ENCODE results near the gene ADM5.
"Not testable (repeated sequence)": the region's sequence is repeated elsewhere in the genome, so short reads cannot be mapped to it uniquely, and the experiment has no call there.

The ADM5 gene

DNA sequence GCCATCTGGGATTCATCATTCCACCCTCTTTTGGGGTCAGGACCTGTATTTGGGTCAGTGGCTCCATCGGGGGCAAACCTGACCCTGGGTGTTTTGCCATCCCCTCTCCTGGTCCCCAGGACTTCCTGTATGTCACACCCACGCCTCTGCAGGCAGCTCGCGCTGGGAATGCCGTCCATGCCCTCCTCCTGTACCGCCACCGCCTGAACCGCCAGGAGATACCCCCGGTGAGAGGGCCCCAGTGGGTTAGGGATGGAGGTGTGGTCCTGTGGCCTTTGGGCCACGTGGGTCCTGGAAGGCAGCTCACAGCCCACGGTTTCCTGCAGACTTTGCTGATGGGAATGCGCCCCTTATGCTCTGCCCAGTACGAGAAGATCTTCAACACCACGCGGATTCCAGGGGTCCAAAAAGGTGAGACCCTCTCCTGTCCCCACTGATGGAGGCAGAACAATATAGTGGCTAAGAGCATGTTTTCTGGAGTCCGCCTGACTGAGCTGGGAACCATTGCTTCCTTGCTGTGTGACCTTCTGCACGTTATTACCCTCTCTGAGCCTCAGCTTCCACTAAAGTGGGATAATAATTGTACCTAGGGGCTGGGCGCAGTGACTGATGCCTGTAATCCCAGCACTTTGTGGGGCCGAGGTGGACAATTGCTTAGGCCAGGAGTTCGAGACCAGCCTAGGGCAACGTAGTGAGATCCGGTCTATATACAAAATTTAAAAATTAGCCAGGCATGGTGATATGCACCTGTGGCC lies 15.7 kb downstream of the ADM5 start:
- no peak for DNase-seq

DNA sequence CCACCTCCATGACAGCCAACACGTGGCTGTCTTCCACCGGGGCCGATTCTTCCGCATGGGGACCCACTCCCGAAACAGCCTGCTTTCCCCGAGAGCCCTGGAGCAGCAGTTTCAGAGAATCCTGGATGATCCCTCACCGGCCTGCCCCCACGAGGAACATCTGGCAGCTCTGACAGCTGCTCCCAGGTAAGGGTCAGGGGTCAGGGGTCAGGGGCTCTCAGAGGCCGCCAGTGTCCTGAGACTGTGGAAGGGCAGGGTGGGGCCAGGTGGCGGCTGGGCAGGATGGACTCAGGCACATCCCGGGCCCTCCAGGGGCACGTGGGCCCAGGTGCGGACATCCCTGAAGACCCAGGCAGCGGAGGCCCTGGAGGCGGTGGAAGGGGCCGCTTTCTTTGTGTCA lies 16.5 kb downstream of the ADM5 start:
- no peak for DNase-seq

DNA sequence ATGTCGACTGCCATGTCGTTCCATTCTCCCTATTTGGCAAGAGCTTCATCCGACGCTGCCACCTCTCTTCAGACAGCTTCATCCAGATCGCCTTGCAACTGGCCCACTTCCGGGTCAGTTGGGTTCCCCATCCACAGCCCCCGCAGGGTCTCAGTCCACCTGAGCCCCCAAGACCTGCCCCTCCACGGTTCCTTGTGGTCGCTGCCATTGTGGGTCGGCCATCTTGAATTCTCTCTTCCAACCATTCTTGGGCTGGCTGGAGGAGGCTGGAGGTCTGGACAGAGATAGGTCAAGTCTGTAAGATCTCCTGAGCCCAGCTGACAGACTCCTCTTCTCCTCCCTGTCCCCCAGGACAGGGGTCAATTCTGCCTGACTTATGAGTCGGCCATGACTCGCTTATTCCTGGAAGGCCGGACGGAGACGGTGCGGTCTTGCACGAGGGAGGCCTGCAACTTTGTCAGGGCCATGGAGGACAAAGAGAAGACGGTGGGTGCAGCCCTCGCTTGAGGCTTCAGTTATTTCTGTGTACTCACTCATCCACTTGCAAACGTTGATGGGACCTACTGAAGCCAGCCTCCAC lies 21.1 kb downstream of the ADM5 start:
- DNase-seq: no peak

DNA sequence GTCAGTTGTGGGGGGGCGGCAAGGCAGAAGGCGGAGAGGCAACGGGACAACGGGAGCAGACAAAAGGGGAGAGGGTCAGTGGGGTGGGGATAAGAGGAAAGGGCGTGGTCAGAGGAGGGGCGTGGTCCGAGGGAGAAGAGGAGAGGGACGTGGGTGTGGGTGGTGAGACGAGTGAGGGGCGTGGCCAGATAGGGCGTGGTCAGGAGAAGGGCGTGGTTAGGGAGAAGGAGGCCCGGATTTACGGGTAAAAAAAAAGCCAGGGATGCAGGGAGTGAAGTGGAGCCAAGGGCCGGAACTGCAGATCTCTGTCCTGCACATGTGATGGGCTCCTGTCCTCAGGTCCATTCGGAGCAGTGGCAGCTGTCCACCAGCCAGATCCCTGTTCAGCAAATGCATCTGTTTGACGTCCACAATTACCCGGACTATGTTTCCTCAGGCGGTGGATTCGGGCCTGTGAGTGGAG lies 23.0 kb downstream of the ADM5 start:
- DNase-seq: no peak

DNA sequence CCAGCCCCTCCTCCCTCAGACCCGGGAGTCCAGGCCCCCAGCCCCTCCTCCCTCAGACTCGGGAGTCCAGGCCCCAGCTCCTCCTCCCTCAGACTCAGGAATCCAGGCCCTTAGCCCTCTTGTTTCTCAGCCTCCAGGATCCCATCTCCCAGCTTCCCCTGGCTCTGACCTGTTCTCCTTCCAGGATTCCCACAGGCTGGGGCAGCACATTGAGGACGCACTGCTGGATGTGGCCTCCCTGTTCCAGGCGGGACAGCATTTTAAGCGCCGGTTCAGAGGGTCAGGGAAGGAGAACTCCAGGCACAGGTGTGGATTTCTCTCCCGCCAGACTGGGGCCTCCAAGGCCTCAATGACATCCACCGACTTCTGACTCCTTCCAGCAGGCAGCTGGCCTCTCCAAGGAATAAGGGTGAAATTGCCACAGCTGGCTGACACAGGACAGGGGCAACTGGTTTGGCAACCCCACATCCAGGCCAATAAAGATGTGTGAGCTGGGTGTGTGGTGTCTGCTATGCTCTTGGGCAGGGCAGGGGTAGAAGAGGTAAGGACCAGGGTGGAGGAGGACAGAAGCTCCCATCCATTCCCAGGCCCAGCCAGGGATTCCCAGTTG lies 23.9 kb downstream of the ADM5 start:
- no peak for DNase-seq

DNA sequence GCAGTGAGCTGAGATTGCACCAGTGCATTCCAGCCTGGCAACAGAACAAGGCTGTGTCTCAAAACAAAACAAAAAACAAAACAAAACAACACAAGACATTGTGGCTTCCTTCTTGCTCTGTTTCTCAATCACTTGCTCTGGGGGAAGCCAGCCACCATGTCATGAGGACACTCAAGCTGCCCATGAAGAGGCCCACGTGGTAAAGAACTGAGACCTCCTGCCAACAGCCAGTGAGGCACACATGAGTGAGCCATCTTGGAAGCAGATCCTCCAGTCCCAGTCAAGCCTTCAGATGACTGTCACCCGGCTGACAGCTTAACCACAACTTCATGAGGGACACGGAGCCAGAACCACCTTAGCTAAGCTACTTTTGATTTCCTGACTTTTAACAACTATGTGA lies 26.8 kb downstream of the ADM5 start:
- DNase-seq: no peak

DNA sequence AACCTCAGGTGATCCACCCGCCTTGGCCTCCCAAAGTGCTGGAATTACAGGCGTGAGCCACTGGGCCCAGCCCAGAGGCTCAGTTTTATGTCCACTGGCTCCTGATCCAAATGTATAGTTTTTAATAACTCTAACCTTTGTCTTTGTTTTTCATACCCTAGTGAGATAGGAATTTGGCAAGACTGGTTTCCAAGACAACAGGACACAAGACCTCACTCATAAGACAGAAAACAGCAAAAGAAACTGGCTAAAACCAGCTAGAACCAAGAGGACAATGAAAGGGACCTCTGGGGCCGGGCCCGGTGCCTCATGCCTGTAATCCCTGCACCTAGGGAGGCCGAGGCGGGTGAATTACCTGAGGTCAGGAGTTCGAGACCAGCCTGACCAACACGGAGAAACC lies 29.1 kb downstream of the ADM5 start:
- no peak for DNase-seq

DNA sequence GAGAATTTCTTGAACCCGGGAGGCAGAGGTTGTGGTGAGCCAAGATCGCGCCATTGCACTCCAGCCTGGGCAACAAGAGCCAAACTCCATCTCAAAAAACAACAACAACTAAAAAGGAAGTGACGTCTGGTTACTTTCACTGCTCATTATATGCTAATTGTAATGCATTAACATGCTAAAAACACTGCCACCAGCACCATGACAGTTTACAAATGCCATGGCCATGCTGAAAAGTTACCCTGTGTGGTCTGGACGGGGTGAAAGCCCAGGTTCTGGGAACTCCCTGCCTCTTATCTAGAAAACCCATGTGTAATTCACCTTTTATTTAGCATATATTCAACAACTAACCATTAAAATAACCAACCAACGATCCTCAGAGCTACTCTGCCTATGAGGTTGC lies 29.6 kb downstream of the ADM5 start:
- DNase-seq: no peak

DNA sequence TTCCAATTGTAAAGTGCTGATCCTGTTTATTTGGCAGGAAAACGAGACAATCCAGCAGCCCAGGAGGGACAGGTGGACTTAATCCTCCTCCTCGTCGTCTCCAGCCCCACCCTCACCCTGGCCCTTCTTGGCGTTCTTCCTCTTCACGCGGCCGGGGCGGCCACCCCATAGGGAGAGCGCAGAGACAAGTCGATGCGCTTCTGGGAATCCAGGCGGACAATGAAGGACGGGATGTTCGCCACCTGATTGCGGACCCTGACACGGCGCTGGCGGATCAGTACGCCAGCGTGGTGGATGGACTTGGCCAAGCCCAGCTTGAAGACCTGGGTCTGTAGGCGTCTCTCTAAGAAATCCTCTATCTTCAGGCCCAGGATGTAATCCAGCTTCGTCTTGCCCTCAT lies 30.0 kb downstream of the ADM5 start:
- not testable (repeated sequence) for DNase-seq

DNA sequence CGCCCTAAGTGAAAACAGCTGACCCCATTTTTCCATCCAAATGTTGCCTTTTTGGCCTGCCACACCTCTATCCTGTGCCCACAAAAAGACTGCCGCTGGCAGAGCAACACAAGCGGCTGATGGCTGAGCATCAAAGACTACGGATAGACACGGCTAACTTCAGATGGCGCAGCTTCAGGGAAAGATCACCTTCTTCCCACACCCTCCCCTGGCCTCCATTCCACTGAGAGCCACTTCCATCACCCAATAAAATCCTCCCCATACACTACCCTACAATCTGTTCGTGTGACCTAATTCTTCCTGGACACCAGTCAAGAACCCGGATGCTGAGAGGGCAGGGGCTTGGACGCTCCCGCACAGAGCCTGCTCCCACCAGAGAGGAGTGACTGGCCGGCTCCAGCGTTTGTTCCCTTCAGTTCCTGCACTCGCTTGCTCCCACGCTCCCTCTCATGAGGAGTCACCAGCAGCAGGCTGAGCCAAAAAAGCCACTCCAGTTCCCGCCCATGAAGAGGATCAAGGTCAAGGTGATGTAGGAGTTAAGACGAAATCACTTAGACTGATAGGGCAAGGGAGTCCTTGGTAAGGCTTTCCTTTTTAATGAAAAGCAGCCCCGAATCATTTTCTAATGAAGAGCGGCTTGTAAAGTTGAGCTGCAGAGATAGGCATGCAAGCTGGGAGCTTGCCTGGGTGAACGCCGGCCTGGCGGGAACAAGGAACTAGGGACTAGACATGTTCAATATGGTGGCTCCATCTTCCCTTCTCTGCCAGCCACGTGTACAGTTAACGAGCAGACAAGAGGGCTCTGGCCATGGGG lies 38.0 kb downstream of the ADM5 start:
- no peak for DNase-seq

DNA sequence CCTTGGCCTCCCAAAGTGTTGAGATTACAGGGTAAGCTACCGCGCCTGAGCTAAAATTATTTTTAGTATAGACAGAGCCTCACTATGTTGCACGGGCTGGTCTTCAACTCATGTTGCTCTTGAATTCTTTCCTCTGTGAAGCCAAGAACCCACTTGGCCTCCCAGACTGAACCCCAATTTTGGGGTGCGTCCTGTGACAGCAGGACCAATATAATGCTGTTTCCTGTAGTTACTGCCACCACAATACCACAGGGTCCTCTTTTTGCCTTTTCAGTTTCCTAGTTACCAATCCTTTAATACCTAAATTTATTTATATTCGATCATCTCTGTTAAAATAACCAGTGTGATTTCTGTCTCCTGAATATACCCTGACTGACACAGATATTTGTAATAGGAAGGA lies 40.8 kb downstream of the ADM5 start:
- DNase-seq: no peak

DNA sequence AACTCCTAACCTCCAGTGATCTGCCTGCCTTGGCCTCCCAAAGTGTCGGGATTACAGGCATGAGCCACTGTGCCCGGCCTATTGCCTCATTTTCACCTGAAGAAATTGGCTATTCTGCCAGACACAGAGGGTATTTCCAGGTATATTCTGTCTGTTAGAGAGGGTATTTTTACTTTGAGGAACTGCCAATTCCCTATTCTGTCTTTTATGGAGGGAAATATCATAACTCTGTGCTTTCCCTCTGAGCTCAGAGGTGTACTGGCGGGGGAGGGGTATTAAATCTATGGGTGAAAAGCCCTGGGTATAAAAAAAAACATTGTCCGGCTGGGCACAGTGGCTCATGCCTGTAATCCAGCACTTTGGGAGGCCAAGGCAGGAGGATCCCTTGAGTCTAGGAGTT lies 48.9 kb downstream of the ADM5 start:
- DNase-seq: no peak

DNA sequence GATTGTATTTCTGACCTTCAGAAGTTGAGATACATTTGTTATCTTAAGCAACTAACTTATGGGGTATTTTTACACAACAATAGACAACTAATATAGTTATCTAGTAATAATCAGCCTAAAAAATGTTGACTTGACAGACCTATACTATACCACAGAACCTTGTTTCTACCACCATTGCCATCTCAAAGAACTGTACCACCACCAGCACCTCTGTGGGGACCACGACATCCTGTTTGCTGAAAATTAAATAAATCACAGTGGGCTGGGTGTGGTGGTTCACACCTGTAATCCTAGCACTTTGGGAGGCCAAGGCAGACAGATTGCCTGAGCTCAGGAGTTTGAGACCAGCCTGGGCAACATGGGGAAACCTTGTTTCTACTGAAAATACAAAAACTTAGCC lies 49.7 kb downstream of the ADM5 start:
- no peak for DNase-seq

DNA sequence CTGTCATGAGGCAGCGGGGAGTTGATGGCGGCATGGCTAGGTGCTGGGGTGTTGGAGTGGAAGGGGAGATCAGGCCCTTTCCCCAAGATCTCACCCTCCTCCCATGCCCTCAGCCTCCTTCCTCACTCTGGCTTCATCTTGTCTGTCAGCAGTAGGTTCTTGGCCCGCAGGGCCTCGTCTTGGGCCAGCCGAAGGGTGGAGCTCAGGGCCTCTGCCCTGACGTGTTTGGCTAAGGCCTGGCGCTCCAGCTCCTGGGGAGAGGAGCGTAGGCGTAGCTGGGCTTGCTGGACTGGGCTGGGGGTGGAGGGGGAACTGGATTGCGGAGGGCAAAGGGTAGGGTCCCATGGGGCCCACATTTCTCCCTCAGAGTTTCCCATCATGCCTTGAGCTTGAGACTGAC lies 50.5 kb downstream of the ADM5 start:
- no peak for DNase-seq
